ENCODE results near the gene ANGPTL4.

ANGPTL4 gene

GRCh38 chr19:8393192-8393870, 29.4 kb downstream of the ANGPTL4 start:
- Histone ChIP-seq H3K27me3 (ENCODE audit: insufficient read depth, low read length) (no peaks in the 10 kb centered on the region), H3K27ac (ENCODE audit: low read depth, low read length) (no peak overlapping the region), H3K4me3 (ENCODE audit: low read length) (no peak overlapping the region), H3K9me3 (ENCODE audit: insufficient read depth, low read depth, low read length) (no peaks in the 10 kb centered on the region), H3K9ac (ENCODE audit: low read depth, low read length) (no peak overlapping the region), H3K4me1 (ENCODE audit: insufficient read depth, low read length) (peaks cover 8% of the 10 kb centered on the region; the same call in 1 of the 2 replicates), H3K36me3 (ENCODE audit: insufficient read depth, low read length) (no peaks in the 10 kb centered on the region)
- WGBS, result 77% methylated on average over 8 of the region's 8 CpGs

- no peaks in the 10 kb centered on the region for H3K36me3 ChIP-seq (ENCODE audit: insufficient read depth, low read length)
- 97% methylated on average over 8 of the region's 8 CpGs for WGBS
- H3K27me3 ChIP-seq (ENCODE audit: insufficient read depth, low read length), result no peaks in the 10 kb centered on the region
- H3K4me1 ChIP-seq (ENCODE audit: insufficient read depth, low read length), result peaks cover 8% of the 10 kb centered on the region; the same call in 1 of the 2 replicates
- no peak overlapping the region for H3K27ac ChIP-seq (ENCODE audit: low read depth, low read length)
- no peak overlapping the region for H3K4me3 ChIP-seq (ENCODE audit: low read length)
- H3K9ac ChIP-seq (ENCODE audit: low read depth, low read length), result no peak overlapping the region
- no peaks in the 10 kb centered on the region for H3K9me3 ChIP-seq (ENCODE audit: insufficient read depth, low read depth, low read length)
Measured at GRCh38 chr19:8393871-8394250, 29.9 kb downstream of the ANGPTL4 start.

DNA sequence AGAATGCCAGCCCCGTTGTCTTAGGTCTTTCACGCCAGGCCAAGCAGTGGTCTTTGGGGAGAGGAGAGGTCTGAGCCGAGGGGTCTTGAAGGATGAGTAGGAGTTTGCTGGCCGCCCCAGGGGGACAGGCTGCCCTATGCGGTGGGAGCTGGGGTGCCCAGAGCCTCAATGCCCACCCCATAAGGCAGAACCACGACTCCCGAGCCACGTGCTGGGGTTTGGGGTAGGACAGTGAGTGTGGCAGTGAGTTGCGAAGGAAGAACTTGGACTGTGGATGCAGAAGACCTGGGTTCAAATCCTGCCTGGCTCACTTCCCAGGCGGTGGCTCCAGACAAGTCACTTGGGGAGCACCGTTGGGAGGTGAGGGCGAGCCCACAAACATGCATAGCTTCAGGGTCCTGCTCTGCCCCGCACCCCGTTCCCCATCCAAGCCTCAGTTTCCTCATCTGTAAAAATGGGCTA, 31.7 kb downstream of the ANGPTL4 start:
- Histone ChIP-seq H3K4me1 (ENCODE audit: insufficient read depth, low read length) (0 out of 2 replicates have a peak, but pooled peaks cover 5% of the 10 kb centered on the region), H3K27me3 (ENCODE audit: insufficient read depth, low read length) (no peaks in the 10 kb centered on the region), H3K27ac (ENCODE audit: low read depth, low read length) (no peak overlapping the region), H3K9me3 (ENCODE audit: insufficient read depth, low read depth, low read length) (no peaks in the 10 kb centered on the region), H3K4me3 (ENCODE audit: low read length) (no peak overlapping the region), H3K9ac (ENCODE audit: low read depth, low read length) (no peak overlapping the region), H3K36me3 (ENCODE audit: insufficient read depth, low read length) (peaks cover 13% of the 10 kb centered on the region; the same call in 1 of the 2 replicates)
- 89% methylated on average over 14 of the region's 14 CpGs for WGBS

- Histone ChIP-seq H3K9me3 (ENCODE audit: insufficient read depth, low read depth, low read length) (no peaks in the 10 kb centered on the region), H3K27me3 (ENCODE audit: insufficient read depth, low read length) (no peaks in the 10 kb centered on the region), H3K9ac (ENCODE audit: low read depth, low read length) (no peak overlapping the region), H3K27ac (ENCODE audit: low read depth, low read length) (no peak overlapping the region), H3K36me3 (ENCODE audit: insufficient read depth, low read length) (peaks cover 13% of the 10 kb centered on the region; the same call in 1 of the 2 replicates), H3K4me1 (ENCODE audit: insufficient read depth, low read length) (0 out of 2 replicates have a peak, but pooled peaks cover 2% of the 10 kb centered on the region), H3K4me3 (ENCODE audit: low read length) (no peak overlapping the region)
- WGBS, result 80% methylated on average over 7 of the region's 7 CpGs
Measured at GRCh38 chr19:8396185-8396562, 32.2 kb downstream of the ANGPTL4 start.

GRCh38 chr19:8396563-8397203, 32.7 kb downstream of the ANGPTL4 start:
- WGBS, result 60% methylated on average over 22 of the region's 22 CpGs
- H3K36me3 ChIP-seq (ENCODE audit: insufficient read depth, low read length), result peaks cover 13% of the 10 kb centered on the region; the same call in 1 of the 2 replicates
- no peaks in the 10 kb centered on the region for H3K4me1 ChIP-seq (ENCODE audit: insufficient read depth, low read length)
- no peaks in the 10 kb centered on the region for H3K27me3 ChIP-seq (ENCODE audit: insufficient read depth, low read length)
- 0 out of 2 replicates have a peak overlapping the region, but pooled peaks have one; percentile 22 for H3K9ac ChIP-seq (ENCODE audit: low read depth, low read length)
- H3K4me3 ChIP-seq (ENCODE audit: low read length), result no peak overlapping the region
- 0 out of 2 replicates have a peak overlapping the region, but pooled peaks have one; percentile 30 for H3K27ac ChIP-seq (ENCODE audit: low read depth, low read length)
- H3K9me3 ChIP-seq (ENCODE audit: insufficient read depth, low read depth, low read length), result no peaks in the 10 kb centered on the region

DNA sequence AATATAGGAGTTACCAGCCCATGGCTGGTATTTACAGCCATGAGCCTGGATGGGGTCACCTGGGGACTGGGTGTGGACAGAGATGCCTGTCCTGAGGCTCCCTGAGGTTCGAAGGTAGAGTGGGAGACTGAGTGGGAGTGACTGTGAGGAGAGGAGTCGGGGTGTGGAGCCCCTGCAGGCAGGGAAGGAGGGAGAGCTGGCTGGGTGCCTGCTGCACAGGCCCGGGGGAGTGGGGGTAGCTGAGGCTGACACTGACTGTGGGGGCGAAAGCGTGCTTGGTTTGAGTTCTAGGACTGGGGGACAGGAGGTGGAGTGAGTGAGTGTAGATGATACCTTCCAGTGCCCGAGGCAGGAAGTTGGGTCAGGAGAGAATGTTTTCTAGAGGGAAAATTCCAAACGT, 33.3 kb downstream of the ANGPTL4 start:
- peaks cover 17% of the 10 kb centered on the region for H3K36me3 ChIP-seq (ENCODE audit: insufficient read depth, low read length)
- no peak overlapping the region for H3K4me3 ChIP-seq (ENCODE audit: low read length)
- no peak overlapping the region for H3K9ac ChIP-seq (ENCODE audit: low read depth, low read length)
- WGBS, result 88% methylated on average over 7 of the region's 7 CpGs
- H3K4me1 ChIP-seq (ENCODE audit: insufficient read depth, low read length), result no peaks in the 10 kb centered on the region
- 0 out of 2 replicates have a peak overlapping the region, but pooled peaks have one; percentile 30 for H3K27ac ChIP-seq (ENCODE audit: low read depth, low read length)
- no peaks in the 10 kb centered on the region for H3K27me3 ChIP-seq (ENCODE audit: insufficient read depth, low read length)
- no peaks in the 10 kb centered on the region for H3K9me3 ChIP-seq (ENCODE audit: insufficient read depth, low read depth, low read length)

- Histone ChIP-seq H3K9ac (ENCODE audit: low read depth, low read length) (no peak overlapping the region), H3K4me3 (ENCODE audit: low read length) (no peak overlapping the region)
Measured at GRCh38 chr19:8397746-8398310, 33.9 kb downstream of the ANGPTL4 start.

DNA sequence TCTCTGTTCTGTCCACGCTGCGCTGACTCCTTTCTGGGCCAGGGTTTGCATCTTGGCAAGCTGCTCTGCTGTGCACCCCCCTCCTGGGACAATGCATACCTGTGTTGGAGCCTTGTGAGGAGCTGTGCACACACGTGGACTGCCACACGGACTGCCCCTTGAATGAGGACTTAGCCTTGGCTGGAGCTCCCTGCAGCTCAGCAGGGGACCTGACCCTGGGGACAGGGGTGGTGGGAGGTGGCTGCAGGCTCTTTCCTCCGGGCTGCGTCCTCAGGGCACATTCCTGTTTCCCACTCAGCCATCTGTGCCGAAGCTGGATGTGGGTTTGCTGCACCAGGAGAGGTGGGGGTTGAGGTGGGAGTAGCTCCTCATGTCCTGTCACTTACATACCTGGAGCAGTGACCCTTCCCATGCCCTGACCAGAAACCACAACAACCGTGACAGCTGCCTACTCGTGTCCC, 34.4 kb downstream of the ANGPTL4 start:
- WGBS, result 84% methylated on average over 9 of the region's 9 CpGs
- no peaks in the 10 kb centered on the region for H3K9me3 ChIP-seq (ENCODE audit: insufficient read depth, low read depth, low read length)
- no peaks in the 10 kb centered on the region for H3K4me1 ChIP-seq (ENCODE audit: insufficient read depth, low read length)
- H3K4me3 ChIP-seq (ENCODE audit: low read length), result no peak overlapping the region
- no peak overlapping the region for H3K27ac ChIP-seq (ENCODE audit: low read depth, low read length)
- no peak overlapping the region for H3K9ac ChIP-seq (ENCODE audit: low read depth, low read length)
- H3K27me3 ChIP-seq (ENCODE audit: insufficient read depth, low read length), result no peaks in the 10 kb centered on the region
- peaks cover 26% of the 10 kb centered on the region for H3K36me3 ChIP-seq (ENCODE audit: insufficient read depth, low read length)

More at GRCh38 chr19:8397746-8398310, 33.9 kb downstream of the ANGPTL4 start:
- Histone ChIP-seq H3K9me3 (ENCODE audit: insufficient read depth, low read depth, low read length) (no peaks in the 10 kb centered on the region), H3K27ac (ENCODE audit: low read depth, low read length) (no peak overlapping the region), H3K4me1 (ENCODE audit: insufficient read depth, low read length) (no peaks in the 10 kb centered on the region), H3K27me3 (ENCODE audit: insufficient read depth, low read length) (no peaks in the 10 kb centered on the region), H3K36me3 (ENCODE audit: insufficient read depth, low read length) (peaks cover 22% of the 10 kb centered on the region)
- 92% methylated on average over 10 of the region's 10 CpGs for WGBS

DNA sequence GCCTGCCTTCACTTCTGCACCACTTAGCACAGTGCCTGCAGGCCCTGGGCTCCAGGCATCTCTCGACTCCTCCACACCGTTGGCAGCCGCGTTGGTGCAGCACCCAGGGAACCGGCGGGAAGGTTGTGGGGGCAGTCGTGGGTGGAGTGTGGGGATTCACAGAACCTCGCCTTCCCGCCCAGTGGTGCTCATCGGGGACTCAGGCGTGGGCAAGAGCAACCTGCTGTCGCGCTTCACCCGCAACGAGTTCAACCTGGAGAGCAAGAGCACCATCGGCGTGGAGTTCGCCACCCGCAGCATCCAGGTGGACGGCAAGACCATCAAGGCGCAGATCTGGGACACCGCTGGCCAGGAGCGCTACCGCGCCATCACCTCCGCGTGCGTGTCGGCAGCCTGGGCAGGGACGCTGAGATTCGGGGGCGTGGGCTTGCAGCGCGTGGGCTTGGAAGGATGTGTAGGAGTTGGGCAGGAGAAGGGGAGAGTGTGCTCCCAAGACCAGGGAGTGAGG, 35.8 kb downstream of the ANGPTL4 start:
- WGBS, result 94% methylated on average over 34 of the region's 34 CpGs
- H3K4me1 ChIP-seq (ENCODE audit: insufficient read depth, low read length), result no peaks in the 10 kb centered on the region
- H3K36me3 ChIP-seq (ENCODE audit: insufficient read depth, low read length), result peaks cover 33% of the 10 kb centered on the region

GRCh38 chr19:8401981-8402411, 38.0 kb downstream of the ANGPTL4 start:
- Histone ChIP-seq H3K4me3 (ENCODE audit: low read length) (no peak overlapping the region), H3K4me1 (ENCODE audit: insufficient read depth, low read length) (no peaks in the 10 kb centered on the region), H3K27me3 (ENCODE audit: insufficient read depth, low read length) (no peaks in the 10 kb centered on the region), H3K9me3 (ENCODE audit: insufficient read depth, low read depth, low read length) (no peaks in the 10 kb centered on the region), H3K27ac (ENCODE audit: low read depth, low read length) (no peak overlapping the region), H3K9ac (ENCODE audit: low read depth, low read length) (no peak overlapping the region), H3K36me3 (ENCODE audit: insufficient read depth, low read length) (peaks cover 43% of the 10 kb centered on the region)
- 96% methylated on average over 21 of the region's 21 CpGs for WGBS

More for the DNA sequence above, 35.8 kb downstream of the ANGPTL4 start:
- H3K27me3 ChIP-seq (ENCODE audit: insufficient read depth, low read length), result no peaks in the 10 kb centered on the region
- H3K4me3 ChIP-seq (ENCODE audit: low read length), result no peak overlapping the region
- no peak overlapping the region for H3K27ac ChIP-seq (ENCODE audit: low read depth, low read length)
- no peak overlapping the region for H3K9ac ChIP-seq (ENCODE audit: low read depth, low read length)
- no peaks in the 10 kb centered on the region for H3K9me3 ChIP-seq (ENCODE audit: insufficient read depth, low read depth, low read length)
